ENCODE data around the gene QKI.

DNA sequence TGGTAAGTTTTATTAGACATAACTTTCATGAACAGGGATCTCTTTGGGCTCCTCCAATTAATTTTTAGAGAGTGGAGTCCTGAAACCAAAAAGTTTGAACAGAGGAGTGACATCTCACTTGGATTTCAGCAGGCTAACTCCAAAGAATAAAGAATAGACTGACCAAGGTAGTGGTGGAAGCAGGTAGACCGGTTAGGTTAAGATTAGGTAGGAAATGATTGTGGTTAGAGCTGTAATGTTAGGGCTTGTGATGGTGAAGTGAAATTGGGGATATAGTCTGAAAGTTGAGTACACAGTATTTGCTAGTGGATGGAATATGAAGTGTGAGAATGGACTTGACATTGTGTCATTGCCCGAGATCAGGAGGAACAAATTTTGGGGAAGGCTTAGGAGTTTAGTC, 27.8 kb downstream of the QKI start:
- TF ChIP-seq CTCF (IDR thresholded peaks at IDR 0.05) (no peak), POLR2A (IDR thresholded peaks at IDR 0.05) (no peak)
